Activated CD8-positive, alpha-beta memory T cell treated with anti-CD3 and anti-CD28 coated beads for 36 hours (primary cell): ENCODE results near the gene TNFRSF21. TPM values are rescaled to one million over a fixed set of nuclear protein-coding genes. Genes with fewer than 3 reads are reported as not detected.
"Not testable (repeated sequence)": the region's sequence is repeated elsewhere in the genome, so short reads cannot be mapped to it uniquely, and the experiment has no call there.

ENCODE experiments used
- CTCF ChIA-PET: fragments of 350-600 bp; sonication (Branson Sonifier 250); formaldehyde crosslinking; loops from one replicate; lab custom pipeline; 2021; ENCODE audit warnings: antibody characterized with exemption; lab: Charles Lee
- POLR2A ChIA-PET: fragments of 350-600 bp; sonication (Branson Sonifier 250); formaldehyde crosslinking; loops from one replicate; lab custom pipeline; 2021; ENCODE audit warnings: antibody characterized with exemption; lab: Charles Lee
- total RNA-seq, 2 experiments: library from RNA; stranded (reverse); gene quantifications; one replicate each; pipeline ENCODE4 v1.2.3, GENCODE V29; 2021

TNFRSF21 gene
- total RNA-seq, 2 experiments from 2014 or later, result 2.0 to 2.3 TPM

DNA sequence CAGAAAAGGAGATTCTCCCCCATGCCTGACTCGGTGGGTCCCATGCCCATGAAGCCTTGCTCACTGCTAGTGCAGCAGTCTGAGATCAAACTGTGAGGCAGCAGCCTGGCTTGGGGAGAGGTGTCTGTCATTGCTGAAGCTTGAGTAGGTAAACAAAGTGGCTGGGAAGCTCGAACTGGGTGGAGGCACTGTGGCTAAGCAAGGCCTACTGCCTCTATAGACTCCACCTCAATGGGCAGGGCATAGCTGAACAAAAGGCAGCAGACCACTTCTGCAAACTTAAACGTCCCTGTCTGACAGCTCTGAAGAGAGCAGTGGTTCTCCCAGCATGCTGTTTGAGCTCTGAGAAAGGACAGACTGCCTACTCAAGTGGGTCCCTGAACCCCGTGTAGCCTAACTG, 18.4 kb upstream of the TNFRSF21 start:
- CTCF ChIA-PET, POLR2A ChIA-PET: not testable (repeated sequence)

DNA sequence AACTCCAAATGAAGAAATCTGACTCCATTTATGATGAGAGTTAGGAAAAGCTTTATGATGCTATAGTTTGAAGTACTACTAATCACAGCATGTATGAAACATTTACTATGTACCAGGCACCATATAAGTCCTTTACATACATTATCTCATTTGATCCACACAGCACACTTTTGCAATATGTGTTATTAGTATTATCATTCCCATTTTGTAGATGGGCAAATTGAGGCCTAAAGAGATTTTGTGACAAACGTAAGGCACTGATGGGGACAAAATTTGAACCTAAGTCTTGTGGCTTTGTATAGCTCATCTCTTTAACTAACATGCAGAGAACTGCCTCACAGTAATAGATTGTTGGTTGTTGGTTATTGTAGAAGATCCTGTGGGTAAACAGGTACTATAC, 14.2 kb upstream of the TNFRSF21 start:
- CTCF ChIA-PET, result no interaction called here

DNA sequence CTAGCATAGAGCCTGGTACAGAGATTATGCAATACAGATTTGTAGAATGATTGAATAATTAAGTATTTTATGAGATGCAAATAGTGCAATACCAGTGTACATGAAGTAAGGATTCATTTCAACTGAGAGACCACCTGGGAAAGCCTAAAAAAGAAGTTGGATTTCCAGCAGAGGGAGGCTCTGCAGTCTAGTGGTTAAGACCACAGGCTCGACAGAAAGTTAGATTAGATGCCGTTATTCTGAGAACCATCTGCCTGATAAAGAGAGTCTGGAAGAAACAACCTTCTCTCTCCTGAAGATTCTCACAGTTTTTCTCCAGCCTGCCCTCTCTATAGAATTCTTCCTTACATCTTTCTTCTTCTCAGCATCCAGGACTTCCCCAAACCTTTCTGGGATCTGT, 13.6 kb upstream of the TNFRSF21 start:
- POLR2A ChIA-PET, result no interaction called here

More for the DNA sequence above, 14.2 kb upstream of the TNFRSF21 start:
- POLR2A ChIA-PET, result no interaction called here

GRCh38 chr6:47321577-47321976, 11.9 kb upstream of the TNFRSF21 start:
- POLR2A ChIA-PET, result no interaction called here
- CTCF ChIA-PET, result no interaction called here

More for the DNA sequence above, 13.6 kb upstream of the TNFRSF21 start:
- CTCF ChIA-PET, result no interaction called here

DNA sequence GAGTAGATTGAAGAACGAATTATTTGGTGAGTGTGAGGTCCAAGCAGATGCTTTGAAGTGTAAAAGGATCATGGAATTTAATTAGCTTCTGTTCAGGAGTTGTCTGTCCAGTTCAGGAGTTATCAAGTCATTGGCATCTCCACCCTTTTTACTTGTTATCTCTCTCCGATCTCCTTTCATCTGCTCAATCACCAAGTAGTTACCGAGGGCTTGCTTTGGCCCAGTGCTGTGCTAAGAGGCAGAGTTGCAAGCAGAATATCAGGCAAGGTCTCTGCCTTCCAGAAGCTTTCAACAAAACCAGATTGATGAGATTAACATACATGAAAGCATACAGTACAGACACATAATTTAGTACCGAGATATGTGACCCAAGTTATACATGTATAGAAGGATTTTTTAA, 10.2 kb upstream of the TNFRSF21 start:
- POLR2A ChIA-PET, result no interaction called here
- CTCF ChIA-PET, result no interaction called here

- POLR2A ChIA-PET, result no interaction called here
- CTCF ChIA-PET, result no interaction called here
These were observed 9.7 kb upstream of the TNFRSF21 start for GRCh38 chr6:47319382-47319781.

DNA sequence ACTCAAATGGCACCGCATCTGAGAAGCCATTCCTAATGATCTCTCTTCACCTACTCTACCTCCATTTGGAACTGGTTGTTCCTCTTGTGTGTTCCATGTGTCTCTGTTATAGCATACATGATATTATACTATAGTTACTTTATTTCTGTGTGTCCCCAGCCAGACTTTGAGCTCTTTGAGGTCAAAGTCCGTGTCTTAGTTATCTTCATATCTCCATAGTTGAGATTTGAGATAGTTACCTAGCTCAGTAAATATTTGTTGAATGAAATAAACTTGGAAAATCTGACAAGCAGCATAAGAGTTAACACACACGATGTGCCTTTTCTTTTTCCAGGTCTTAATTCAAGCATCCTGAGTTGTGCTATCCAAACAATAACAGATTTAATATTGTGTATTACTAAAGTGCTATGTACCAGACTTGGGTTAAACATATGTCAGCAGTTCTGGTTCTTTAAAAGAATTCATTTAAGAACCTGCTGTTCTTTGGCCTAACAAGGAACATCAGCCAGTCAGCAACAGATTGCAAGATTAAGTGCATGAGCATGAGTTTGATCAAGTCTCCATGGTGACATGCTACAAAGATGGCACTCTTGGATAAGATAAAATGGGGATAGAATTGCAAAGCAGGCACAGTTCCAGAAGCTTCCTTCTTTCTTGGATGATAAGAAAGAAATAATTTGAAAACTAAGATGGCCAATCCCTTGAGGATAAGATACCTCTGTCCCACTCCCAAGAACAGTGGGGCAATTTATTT, 8.7 kb upstream of the TNFRSF21 start:
- ChIA-PET POLR2A (no interaction called here), CTCF (no interaction called here)

GRCh38 chr6:47315181-47315580, 5.5 kb upstream of the TNFRSF21 start:
- CTCF ChIA-PET, POLR2A ChIA-PET: not testable (repeated sequence)

- CTCF ChIA-PET, result interaction anchor here (0.9 kb wide), 1 partner anchor 14 kb away, joined by 3 read pairs; no protein-coding TSS in a partner anchor
- POLR2A ChIA-PET, result no interaction called here
These were observed 401 bp upstream of the TNFRSF21 start for GRCh38 chr6:47310131-47310480.

DNA sequence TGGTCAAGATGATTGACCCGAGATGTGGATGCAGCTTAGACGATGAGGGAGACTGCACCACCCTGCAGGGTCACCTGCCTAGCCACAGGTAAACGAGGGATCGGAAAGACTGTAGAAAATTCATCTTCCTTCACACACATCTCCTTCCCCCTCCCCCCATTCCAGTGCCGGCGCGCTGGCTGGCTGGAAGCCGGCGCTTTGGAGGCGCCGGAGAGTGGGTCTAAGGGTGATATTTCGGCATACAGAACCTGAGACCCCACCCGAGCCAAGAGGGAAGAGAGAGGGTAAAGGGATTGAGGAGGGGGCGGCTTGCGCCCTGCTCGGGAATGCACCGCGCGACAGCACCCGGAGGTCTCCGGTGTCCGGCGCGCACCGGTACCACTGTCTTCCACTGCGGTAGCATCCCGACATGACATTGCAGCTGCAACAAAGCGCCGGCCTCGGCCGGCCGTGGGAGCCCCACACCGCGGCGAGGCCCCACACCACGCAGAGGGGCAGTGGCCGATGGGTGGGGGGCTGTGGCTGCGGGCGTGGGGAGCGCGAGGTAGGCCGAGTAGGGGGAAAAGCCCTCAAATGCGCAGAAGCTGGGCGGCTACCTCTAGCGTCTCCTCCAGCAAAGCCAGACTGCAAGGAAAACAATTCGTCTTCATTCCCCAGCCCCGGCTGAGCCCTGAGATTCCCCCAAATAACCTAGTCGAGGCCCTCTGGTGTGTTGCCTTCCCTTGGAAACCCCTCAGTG, 984 bp downstream of the TNFRSF21 start:
- ChIA-PET CTCF (no interaction called here), POLR2A (no interaction called here)

DNA sequence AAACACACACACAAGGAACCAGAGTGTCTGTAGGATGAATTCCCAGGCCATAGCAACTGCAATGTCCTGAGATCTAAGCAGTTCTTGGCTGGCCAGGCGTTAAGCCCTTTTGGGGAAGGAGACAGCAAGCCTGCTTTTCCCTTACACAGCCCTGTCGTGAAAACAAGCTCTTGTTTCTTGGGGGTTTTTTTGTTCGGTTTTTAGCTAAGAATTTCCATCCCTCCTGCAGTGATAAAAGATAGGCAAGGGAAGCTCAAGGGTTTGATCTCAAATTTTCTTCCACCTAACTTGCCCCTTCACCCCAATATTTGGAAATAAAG, 1.5 kb downstream of the TNFRSF21 start:
- ChIA-PET POLR2A (no interaction called here), CTCF (no interaction called here)

DNA sequence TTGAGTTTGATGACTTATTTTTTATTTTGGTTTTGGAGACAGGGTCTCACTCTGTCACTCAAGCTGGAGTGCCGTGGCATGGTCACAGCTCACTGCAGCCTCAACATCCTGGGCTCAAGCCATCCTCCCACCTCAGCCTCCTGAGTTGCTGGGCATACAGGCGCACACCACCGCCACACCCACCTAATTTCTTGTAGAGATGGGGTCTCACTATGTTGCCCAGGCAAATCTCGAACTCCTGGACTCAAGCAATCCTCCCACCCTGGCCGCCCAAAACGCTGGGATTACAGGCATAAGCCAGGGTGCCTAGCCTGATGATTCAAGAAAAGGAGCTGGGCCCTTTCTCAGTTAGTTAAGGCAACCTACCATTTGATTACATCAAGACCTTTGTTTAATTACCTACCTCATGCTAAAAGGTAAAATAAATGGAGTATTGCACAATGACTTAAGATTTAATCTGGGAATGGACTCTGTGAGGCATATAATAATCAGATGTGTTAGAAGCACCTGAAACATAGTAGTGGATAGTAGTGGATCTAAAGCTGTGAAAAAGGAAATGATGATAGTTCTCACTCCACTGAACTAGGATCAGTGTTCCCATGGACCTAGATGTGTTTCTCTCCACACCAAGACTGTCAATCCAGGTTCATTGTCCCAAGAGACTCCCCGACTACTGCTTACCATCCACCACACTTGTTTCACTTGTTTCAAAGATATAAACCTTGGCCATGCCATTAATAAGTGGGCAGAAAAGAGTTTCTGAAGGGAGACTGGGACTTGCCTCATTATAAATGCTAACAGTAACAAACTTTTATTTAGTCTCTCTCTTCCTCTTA, 2.1 kb downstream of the TNFRSF21 start:
- CTCF ChIA-PET, result no interaction called here
- POLR2A ChIA-PET, result no interaction called here

DNA sequence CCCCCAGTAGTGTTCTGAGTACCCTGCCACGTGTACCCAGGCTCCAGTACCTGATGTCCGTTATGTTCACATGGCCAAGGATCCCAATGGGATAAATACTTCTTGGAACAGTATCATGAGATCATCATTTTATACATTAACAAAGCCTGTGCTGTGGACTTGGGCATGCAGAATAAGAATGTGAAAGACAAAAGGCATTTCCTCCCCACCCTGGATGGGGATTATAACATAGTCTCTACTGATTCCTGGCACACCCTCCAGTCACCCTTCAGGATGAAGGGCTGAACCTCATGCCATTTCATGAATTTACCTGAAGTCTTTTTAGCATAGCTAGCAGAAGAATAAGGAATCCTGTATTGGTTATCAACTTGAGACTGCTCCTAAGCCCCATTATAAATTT, 2.8 kb downstream of the TNFRSF21 start:
- ChIA-PET POLR2A (no interaction called here), CTCF (no interaction called here)

DNA sequence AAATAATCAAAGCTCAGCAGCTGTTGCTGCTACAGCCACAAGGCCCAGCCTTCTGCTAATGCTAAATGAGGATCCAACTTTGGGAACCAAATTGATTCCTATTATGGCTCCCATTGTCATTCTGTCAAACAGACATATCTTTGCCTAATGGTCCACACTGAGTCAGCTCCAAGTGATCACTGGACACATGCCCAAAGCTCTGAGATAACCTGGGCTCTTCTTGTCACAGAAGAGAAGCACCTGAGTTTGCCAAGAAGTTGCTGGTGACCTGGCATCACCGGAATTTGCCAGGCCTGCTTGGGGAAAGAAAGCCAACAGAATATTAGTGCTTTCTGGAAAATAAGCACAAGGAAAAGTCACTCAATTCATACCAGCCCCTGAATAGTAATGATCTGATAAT, 5.8 kb downstream of the TNFRSF21 start:
- POLR2A ChIA-PET, result no interaction called here

DNA sequence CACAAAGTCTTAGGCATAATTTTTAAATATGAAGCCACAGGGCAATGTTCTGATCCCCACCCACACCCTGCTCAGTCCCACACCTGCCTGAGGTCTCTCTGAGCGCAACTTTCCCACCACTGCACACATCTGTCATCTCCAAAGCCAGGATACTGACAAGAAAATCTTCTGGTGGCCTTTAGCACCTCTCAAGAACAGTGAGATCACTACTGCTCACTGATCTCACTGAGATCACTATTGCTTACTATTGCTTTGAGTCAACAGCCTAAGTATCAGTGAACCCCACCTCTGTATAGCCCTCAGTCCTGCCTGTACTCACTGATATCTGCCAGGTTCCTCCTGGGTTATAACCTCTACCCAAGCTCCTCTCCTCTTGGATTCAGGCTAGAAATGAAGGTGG, 6.4 kb downstream of the TNFRSF21 start:
- CTCF ChIA-PET, result no interaction called here
- POLR2A ChIA-PET, result no interaction called here

More for the DNA sequence above, 5.8 kb downstream of the TNFRSF21 start:
- CTCF ChIA-PET, result no interaction called here

GRCh38 chr6:47302043-47302442, 7.7 kb downstream of the TNFRSF21 start:
- ChIA-PET CTCF (no interaction called here), POLR2A (no interaction called here)

DNA sequence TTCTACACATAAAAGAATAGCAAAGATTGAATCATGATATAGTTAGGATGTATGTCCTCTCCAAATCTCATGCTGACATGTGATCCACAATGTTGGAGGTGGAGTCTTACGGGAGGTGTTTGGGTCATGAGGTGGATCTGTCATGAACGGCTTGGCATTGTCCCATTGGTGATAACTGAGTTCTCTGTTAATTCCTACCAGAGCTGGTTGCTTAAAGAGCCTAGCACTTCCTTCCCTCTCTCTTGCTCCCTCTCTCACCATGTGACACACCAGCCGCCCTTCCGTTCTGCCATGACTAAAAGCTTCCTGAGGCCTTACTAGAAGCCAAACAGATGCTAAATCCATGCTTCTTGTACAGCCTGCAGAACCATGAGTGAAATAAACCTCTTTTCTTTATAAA, 8.3 kb downstream of the TNFRSF21 start:
- CTCF ChIA-PET, result no interaction called here

DNA sequence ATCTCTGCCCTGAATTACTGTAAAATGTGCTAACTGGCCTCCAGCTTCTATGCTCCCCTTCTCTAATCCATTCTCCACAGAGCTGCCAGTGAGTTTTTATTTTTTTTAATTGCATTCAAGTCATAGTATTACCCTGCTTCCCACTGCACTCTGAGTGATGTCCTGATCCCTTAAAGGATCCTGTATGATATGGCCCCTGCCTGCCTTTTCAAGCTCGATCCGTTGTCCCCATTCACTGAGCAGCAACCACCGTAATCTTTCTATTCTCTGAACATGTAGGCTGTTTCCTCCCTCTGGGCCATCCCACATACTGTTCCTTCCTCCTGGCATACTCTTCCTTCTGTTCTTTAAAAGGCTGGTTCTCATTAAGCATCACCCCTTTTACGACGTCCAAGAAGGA, 9.3 kb downstream of the TNFRSF21 start:
- ChIA-PET POLR2A (no interaction called here), CTCF (no interaction called here)

More for the DNA sequence above, 8.3 kb downstream of the TNFRSF21 start:
- POLR2A ChIA-PET, result no interaction called here

GRCh38 chr6:47299965-47300364, 9.7 kb downstream of the TNFRSF21 start:
- ChIA-PET POLR2A (no interaction called here), CTCF (no interaction called here)

DNA sequence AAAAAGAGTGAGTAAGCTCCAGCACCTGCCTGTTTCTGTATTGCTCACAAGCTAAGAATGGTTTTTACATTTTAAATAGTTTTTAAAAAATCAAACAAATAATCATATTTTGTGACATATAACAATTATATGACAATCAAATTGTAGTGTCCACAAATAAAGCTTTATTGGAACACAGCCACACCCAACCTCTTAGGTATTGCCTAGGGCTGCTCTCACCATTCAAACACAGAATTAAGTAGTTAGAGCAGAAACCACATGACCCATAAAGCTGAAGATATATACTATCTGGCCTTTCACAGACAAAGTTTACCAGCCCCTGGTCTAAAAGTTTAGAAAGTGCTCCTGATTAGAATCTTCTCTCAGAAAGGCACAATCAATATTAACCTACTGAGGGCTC, 11.2 kb downstream of the TNFRSF21 start:
- CTCF ChIA-PET, result interaction anchor here (0.6 kb wide), 1 partner anchor 40 kb away, joined by 3 read pairs; no protein-coding TSS in a partner anchor
- POLR2A ChIA-PET, result interaction anchor here (0.6 kb wide), 1 partner anchor 85 kb away, joined by 3 read pairs; no protein-coding TSS in a partner anchor
